Activated CD4-positive, alpha-beta T cell treated with anti-CD3 and anti-CD28 coated beads, Interleukin-2, amount 50 U/mL, for 24 hours (primary cell): Measurements from ENCODE around the gene CAMKMT.

Source experiments
- DNase-seq, 2 donors: peaks; one replicate each; pipeline ENCODE4 v3.0.0-alpha.2; 2020; ENCODE audit warnings: low read depth in 1 of 2, low spot score in 1 of 2

The CAMKMT gene

GRCh38 chr2:44638649-44639048 lies 276.9 kb downstream of the CAMKMT start:
- no peak for DNase-seq

DNA sequence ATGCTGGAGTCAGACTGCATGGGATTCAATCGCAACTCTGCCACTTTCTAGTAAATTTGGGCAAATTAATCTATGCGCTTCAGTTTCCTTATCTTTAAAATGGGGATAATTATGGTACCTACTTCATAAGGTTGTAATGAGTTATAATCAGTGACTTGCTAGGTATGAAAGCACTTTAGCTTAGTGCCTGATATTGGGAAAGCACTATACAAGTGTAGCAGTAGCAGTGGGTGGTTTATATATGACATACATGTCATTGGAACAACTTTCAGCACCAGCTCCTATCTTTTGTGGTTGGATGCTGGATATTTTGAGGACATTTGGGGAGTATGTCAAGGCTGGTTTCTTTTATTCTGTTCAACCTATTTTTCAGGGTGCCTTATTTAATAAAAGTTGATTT lies 277.7 kb downstream of the CAMKMT start:
- DNase-seq: no peak

- no peak for DNase-seq
Observed at GRCh38 chr2:44642123-44642857, 280.5 kb downstream of the CAMKMT start.

DNA sequence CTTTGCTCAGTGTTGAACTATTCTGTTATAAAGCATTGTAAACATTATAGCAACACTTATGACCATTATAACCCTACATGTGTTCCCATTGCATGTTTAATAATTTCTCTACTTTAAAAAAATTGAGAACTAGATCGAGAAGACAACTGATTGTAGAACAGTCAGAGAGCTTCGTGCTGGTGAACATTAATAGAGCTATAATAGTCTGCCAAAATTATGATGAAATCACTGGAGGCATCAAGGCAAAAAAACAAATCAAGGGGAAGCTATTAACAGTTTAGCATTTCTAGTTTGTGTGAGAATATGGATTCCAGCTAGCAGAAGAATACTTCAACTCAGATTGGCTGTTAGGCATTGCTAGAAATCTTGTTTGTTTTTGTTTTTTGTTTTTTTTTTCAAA lies 284.2 kb downstream of the CAMKMT start:
- DNase-seq: no peak

DNA sequence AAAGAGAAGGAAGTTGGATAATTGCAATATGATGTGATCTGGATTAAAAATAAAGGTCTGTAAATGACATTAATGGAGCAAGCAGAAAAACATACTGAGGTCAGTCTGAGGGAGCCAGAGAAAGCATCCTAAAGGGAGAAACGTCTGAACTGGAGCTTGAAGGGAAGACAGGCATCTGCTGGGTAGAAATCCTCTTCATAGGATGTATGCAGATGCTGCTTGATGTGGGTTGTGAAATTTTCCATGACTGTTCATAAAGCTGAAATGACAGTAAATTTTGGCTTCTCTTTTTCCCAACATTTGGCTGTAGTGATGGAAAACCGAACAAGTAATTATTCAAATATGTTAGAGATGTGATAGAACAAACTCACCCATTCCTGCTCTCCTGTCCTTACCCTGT lies 287.6 kb downstream of the CAMKMT start:
- DNase-seq: no peak

DNA sequence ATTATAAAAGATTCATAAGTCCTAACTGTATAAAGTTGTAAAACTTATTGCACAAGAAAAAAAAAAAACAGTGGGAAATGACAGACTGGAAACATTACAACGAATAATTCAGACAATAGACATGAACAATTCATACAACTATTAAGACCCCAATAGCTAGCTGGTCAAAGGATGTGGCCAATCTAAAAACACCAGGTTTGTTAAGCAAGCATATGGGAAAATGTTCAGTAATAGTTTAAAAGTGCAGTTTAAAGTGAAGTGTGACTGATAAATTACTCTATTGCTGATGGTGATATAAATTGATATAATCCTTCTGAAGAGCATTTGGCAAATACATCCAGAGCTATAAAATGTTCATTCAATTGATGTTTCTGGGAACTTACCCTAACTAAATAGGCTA lies 289.0 kb downstream of the CAMKMT start:
- DNase-seq: no peak

GRCh38 chr2:44651974-44652373 lies 290.2 kb downstream of the CAMKMT start:
- DNase-seq: no peak

- DNase-seq: no peak
Observed at GRCh38 chr2:44652701-44653100, 291.0 kb downstream of the CAMKMT start.

DNA sequence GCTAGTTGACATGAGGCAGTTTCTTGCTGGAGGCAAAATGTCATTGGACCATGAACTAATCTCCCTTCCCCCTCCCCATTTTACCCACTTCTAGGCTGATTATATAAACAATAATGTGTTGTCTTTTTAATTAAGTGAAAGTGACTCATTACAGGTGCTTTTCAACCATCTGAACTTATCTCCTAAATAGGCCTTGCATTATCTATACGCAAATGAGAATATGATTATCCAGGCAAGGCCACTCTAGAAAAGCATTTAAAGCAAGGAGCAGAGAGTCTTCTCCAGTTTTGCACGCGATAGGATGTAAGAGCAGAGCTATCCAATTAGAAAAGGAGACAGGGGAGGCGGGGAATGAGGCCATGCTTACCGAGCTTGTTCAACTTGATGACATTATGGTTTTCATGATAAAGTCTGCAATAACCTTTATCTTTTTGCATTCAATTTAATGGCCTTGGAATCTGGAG lies 293.7 kb downstream of the CAMKMT start:
- DNase-seq: no peak

GRCh38 chr2:44656460-44656859 lies 294.7 kb downstream of the CAMKMT start:
- no peak for DNase-seq

DNA sequence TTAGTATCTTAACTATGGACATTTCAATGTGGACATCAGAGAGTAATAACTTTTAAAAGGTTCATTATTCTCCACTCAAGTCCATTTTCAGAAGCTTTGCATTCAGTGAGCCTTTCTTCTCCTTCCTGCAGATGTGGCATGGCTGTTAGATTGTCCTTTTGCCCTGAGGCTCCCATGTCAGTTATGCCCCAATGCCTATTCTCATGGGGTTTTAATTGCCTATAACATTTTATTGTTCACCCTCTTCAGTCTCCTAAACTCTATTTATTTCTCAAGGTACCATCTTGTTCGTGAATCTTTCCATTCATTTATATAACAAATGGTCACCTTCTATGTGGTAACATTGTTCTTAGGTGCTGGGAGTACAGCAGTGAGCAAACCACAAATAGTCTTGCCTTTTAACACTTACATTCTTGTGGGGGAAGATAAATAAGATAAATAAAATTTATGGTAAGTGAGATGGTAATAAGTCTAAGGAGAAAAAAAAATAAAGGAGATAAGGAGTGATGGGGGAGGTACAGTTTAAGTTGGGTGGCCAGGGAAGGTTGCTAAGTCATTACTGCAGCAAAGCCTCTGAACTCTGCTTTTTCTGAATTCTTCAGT lies 301.8 kb downstream of the CAMKMT start:
- no peak for DNase-seq

DNA sequence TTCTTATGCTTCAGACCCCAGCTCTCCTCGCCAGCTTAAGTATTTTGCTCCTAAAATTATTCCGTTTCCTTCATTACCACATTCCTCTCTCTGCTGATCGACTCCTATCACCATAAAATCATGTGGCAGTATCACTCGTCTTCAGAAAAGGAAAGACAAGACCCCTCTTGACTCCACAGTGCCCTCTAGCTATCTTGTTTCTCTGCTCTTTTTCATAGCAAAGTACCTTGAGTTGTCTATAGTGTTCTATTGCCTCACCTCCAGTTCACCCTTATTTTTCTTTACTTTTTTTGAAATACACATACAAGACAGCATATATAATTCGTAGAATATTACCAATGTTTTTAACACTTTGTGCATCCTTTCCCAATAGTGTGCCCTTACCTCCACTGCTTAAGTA lies 306.6 kb downstream of the CAMKMT start:
- DNase-seq: no peak

GRCh38 chr2:44671276-44671675 lies 309.5 kb downstream of the CAMKMT start:
- no peak for DNase-seq

GRCh38 chr2:44671916-44672315 lies 310.2 kb downstream of the CAMKMT start:
- DNase-seq: no peak

DNA sequence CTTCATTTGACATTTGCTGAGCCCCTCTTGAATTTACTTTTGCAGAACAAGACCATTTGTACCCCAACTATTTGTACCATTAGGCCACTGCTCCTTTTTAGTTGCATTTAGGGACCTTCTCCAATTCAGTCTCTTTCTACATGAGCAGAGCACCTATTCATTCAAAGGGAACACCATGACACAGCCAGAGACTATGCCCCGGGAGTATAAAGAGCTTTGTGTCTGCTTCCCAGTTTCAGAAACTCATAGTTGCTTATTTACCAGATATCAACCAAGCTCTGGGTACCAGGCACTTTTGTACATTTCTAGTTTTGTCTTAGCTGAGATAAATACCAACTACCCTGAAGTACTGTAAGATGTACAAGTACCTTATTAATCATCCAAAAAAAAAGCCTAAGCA lies 310.7 kb downstream of the CAMKMT start:
- DNase-seq: no peak

GRCh38 chr2:44674473-44675284 lies 312.9 kb downstream of the CAMKMT start:
- no peak for DNase-seq

GRCh38 chr2:44676379-44676778 lies 314.6 kb downstream of the CAMKMT start:
- no peak for DNase-seq

DNA sequence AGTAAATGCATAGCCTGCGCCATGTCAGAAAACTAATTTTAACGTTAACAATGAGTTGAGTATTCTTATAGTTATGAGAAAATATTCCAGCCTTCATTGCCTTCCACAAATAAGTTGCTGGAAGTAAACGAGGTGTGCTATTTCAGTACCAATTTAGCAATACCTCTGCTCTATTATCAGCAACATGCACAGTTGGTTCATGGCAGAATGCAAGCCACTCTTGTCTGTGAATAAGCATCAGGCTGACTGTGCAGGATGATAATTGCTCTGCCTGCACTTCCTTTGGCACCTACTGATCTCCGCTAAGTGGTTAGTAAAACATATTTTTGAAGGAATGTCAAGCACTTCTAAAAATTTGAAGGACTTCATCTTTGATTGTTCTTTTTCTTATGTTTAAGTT lies 317.8 kb downstream of the CAMKMT start:
- no peak for DNase-seq

DNA sequence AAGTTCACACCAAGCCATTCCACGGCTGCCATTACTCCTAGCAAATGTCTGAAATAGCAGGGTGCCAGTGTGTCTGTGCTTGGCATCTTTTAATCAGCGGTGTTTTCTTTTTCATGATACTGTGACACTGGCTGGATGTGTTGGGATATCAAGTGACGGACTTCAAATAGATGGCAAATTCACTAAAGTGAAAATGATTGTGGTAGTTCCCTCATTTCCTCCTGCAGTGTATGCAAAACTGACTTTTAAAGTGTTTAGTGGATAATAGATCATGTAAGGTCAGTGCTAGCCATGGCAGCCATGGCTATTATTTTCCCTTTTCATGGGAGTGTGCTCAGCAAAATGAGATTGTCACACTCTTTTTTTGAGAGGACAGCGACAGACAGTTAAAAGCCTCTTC lies 318.2 kb downstream of the CAMKMT start:
- DNase-seq: no peak

DNA sequence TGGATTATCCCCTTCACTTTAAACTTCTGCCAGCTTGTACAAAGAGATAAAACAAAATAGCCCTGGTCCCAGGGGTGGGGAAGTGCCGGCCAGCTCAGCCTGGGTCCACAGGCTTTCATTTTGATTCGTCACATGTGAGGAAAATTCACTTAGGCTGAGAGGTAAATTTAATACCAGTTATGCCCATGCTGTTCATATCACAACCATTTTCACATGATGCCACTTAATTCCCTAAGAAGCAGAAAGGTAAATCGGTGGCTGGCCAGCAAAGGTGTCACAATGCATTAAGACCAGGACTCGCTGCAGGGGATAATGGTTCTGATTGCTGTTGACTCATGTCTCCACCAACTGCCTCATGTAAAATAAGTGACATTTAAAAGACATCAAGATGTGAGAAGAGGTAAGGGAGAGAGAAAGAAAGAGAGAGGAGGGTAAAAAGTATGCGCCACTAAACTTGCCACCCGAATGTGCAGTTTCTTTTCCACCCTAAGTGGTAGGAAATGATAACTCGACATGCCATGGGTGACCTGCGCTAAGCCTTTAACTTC lies 318.8 kb downstream of the CAMKMT start:
- DNase-seq: no peak

- no peak for DNase-seq
Observed at GRCh38 chr2:44680983-44681531, 319.3 kb downstream of the CAMKMT start.

GRCh38 chr2:44682459-44682858 lies 320.7 kb downstream of the CAMKMT start:
- no peak for DNase-seq
